PC-3 (cell line): ENCODE measurements around the gene PHF2.
"Not testable (repeated sequence)": the region's sequence is repeated elsewhere in the genome, so short reads cannot be mapped to it uniquely, and the experiment has no call there.

ENCODE experiments used
- EZH2 ChIP-seq: fragments of 300-600 bp; sonication (generic); IDR thresholded peaks from one replicate; pipeline ENCODE4 v1.6.1; 2017; ENCODE audit warnings: antibody characterized with exemption, mild to moderate bottlenecking, low read length; ENCODE audit not compliant: unreplicated experiment
- TF ChIP-seq, protein P1 (sequence below): fragments of 300-600 bp; sonication (generic); conservative IDR thresholded peaks from 2 replicates; pipeline ENCODE4 v1.5.1; 2017; ENCODE audit warnings: antibody characterized with exemption, low read depth, mild to moderate bottlenecking, low read length

DNA sequence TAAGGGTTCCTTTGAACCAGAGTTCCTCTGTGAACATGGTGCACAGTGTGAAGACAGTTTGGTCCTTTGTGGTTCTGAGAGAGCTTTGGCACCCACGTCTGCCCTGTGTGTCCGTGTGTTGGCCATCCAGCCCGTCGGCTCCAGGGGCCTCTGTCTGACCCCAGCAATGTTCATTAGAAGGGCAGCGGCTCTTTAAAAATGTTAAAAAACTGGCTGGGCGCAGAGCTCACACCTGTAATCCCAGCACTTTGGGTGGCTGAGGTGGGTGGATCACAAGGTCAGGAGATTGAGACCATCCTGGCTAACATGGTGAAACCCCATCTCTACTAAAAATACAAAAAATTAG lies 90.0 kb downstream of the PHF2 start:
- TF ChIP-seq, protein P1, sequence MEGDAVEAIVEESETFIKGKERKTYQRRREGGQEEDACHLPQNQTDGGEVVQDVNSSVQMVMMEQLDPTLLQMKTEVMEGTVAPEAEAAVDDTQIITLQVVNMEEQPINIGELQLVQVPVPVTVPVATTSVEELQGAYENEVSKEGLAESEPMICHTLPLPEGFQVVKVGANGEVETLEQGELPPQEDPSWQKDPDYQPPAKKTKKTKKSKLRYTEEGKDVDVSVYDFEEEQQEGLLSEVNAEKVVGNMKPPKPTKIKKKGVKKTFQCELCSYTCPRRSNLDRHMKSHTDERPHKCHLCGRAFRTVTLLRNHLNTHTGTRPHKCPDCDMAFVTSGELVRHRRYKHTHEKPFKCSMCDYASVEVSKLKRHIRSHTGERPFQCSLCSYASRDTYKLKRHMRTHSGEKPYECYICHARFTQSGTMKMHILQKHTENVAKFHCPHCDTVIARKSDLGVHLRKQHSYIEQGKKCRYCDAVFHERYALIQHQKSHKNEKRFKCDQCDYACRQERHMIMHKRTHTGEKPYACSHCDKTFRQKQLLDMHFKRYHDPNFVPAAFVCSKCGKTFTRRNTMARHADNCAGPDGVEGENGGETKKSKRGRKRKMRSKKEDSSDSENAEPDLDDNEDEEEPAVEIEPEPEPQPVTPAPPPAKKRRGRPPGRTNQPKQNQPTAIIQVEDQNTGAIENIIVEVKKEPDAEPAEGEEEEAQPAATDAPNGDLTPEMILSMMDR = not testable (repeated sequence)
- not testable (repeated sequence) for TF ChIP-seq EZH2
